ENCODE results near the gene LYRM4. TPM values are rescaled to one million over a fixed set of nuclear protein-coding genes. Genes with fewer than 3 reads are reported as not detected.

LYRM4 gene
- total RNA-seq, 1 experiment from 2014 or later: 44.3 TPM

DNA sequence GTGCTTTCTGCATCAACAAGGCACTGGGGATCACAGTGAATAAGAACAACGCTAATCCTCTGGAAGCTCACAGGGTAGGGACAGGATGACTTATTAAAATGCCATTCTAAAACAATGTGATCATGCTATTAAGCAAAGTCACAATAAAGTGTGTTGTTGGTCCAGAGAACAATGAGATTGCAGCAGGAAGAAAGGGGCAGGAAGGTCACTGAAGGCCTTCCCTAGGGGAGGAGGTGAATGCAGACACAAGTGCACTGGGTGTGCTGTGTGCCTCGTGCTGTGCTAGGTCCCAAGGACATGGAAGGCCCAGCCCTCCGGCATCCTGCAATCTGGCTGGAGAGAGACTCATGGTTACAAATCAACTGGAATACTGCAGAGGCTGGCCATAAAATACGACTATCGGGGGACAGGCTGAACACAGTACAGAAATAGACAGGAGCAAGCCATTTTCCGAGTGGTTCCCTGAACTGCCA is 55.7 kb downstream of the LYRM4 start:
- H3K27ac ChIP-seq (ENCODE audit: insufficient read length, low read depth, low read length): no peak overlapping the region
- no peaks in the 10 kb centered on the region for H3K27me3 ChIP-seq (ENCODE audit: insufficient read depth, low read length)
- TF ChIP-seq, protein P1, sequence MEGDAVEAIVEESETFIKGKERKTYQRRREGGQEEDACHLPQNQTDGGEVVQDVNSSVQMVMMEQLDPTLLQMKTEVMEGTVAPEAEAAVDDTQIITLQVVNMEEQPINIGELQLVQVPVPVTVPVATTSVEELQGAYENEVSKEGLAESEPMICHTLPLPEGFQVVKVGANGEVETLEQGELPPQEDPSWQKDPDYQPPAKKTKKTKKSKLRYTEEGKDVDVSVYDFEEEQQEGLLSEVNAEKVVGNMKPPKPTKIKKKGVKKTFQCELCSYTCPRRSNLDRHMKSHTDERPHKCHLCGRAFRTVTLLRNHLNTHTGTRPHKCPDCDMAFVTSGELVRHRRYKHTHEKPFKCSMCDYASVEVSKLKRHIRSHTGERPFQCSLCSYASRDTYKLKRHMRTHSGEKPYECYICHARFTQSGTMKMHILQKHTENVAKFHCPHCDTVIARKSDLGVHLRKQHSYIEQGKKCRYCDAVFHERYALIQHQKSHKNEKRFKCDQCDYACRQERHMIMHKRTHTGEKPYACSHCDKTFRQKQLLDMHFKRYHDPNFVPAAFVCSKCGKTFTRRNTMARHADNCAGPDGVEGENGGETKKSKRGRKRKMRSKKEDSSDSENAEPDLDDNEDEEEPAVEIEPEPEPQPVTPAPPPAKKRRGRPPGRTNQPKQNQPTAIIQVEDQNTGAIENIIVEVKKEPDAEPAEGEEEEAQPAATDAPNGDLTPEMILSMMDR (conservative IDR thresholded peaks at IDR 0.05): no peak
- no peaks in the 10 kb centered on the region for H3K23me2 ChIP-seq (ENCODE audit: insufficient read length, low read depth, low read length, poor library complexity, severe bottlenecking)
- WGBS (ENCODE audit: extremely low coverage, insufficient read length, low lambda C conversion rate): no CpG with 5 or more reads among the region's 6 CpGs
- Mint-ChIP-seq H3K27me3 (ENCODE audit: low read depth) (no peaks in the 10 kb centered on the region), H3K4me3 (no peak overlapping the region), H3K9me3 (no peaks in the 10 kb centered on the region), H3K27ac (peak overlapping the region in 2 of 3 experiments; percentile 30 to 66; a peak in 1 of 7 replicates), H3K36me3 (ENCODE audit: insufficient read depth in 1 of 3, low read depth in 3 of 3) (no peaks in the 10 kb centered on the region), H3K4me1 (peaks cover 26 to 30% of the 10 kb centered on the region in 2 experiments)
- H2BK15ac ChIP-seq (ENCODE audit: low read depth, low read length): no peak overlapping the region
- no peaks in the 10 kb centered on the region for H3K9me3 ChIP-seq (ENCODE audit: control insufficient read depth, low read depth, low read length)
- no peak overlapping the region for H4K5ac ChIP-seq (ENCODE audit: insufficient read length, low read depth, low read length)
- H3K56ac ChIP-seq (ENCODE audit: insufficient read length, low read depth, low read length): no peak overlapping the region
- no peak overlapping the region for H2AFZ ChIP-seq (ENCODE audit: low read length)
- no peaks in the 10 kb centered on the region for H3K79me2 ChIP-seq (ENCODE audit: insufficient read depth, low read length)
- H2BK5ac ChIP-seq (ENCODE audit: insufficient read length, low read length): no peak overlapping the region
- no peak overlapping the region for H2BK120ac ChIP-seq (ENCODE audit: low read depth, low read length, poor library complexity, severe bottlenecking)
- DNase-seq: no peak
- H2AK5ac ChIP-seq (ENCODE audit: insufficient read length, low read length): no peak overlapping the region
- no peak overlapping the region for H4K91ac ChIP-seq (ENCODE audit: insufficient read length, low read depth, low read length)
- no peak overlapping the region for H2BK20ac ChIP-seq (ENCODE audit: low read depth, low read length, poor library complexity, severe bottlenecking)
- peaks cover 2% of the 10 kb centered on the region; the same call in 1 of the 2 replicates for H3K4me1 ChIP-seq (ENCODE audit: insufficient read depth, low read length)
- H3K9ac ChIP-seq (ENCODE audit: extremely low read depth, insufficient read length, low read length): no peak overlapping the region
- no peaks in the 10 kb centered on the region for H4K20me1 ChIP-seq (ENCODE audit: control insufficient read depth, insufficient read depth, insufficient read length)
- H3K14ac ChIP-seq (ENCODE audit: insufficient read depth, low read length): no peak overlapping the region
- H3K4me2 ChIP-seq (ENCODE audit: insufficient read depth, insufficient read length, low read length): no peak overlapping the region
- no peak overlapping the region for H4K8ac ChIP-seq (replicated peaks; ENCODE audit: insufficient read length, low read depth, low read length)
- H3T11ph ChIP-seq (ENCODE audit: low read length): no peak overlapping the region
- H3K23ac ChIP-seq (ENCODE audit: insufficient read length, low read depth, low read length): no peak overlapping the region
- H2BK12ac ChIP-seq (ENCODE audit: insufficient read length, low read depth, low read length): no peak overlapping the region
- no peak overlapping the region for H3K18ac ChIP-seq (ENCODE audit: insufficient read length, low read depth, low read length)
- H3K4ac ChIP-seq (ENCODE audit: low read depth, low read length): no peak overlapping the region
- no peaks in the 10 kb centered on the region for H3K79me1 ChIP-seq (ENCODE audit: insufficient read depth, low read depth, low read length, poor library complexity, severe bottlenecking)

All from H9 (cell line).